HEK293 (cell line): ENCODE results near the gene RGS21.

Source experiments
- CTCF ChIA-PET: fragments of 350-600 bp; formaldehyde crosslinking; extraction: SDS; loops from one replicate; lab custom pipeline; 2021; ENCODE audit warnings: antibody characterized with exemption; lab: Yijun Ruan, JAX
- POLR2A ChIA-PET: fragments of 300-600 bp; formaldehyde crosslinking; extraction: SDS; loops from one replicate; lab custom pipeline; 2020; ENCODE audit warnings: antibody characterized with exemption, inconsistent platforms; lab: Yijun Ruan, JAX
- H3K27ac ChIP-seq: fragments of 200-500 bp; sonication (Bioruptor generic); 2 replicates; pipeline ENCODE4 v1.5.1; 2014; ENCODE audit warnings: low read depth, low read length, control low read depth, inconsistent platforms; ENCODE audit errors: extremely low read depth
- H3K36me3 ChIP-seq, 2 experiments: fragments of 200-500 bp in 1 of 2; sonication (Bioruptor generic) in 1 of 2; 1 replicate in 1 of 2; 2 replicates in 1 of 2; pipeline ENCODE4 v1.5.1; 2014 to 2017; ENCODE audit warnings: inconsistent platforms in 2 of 2, low read length in 2 of 2; ENCODE audit not compliant: control insufficient read depth in 2 of 2, insufficient read depth in 1 of 2
- H3K4me1 ChIP-seq: fragments of 200-500 bp; sonication (Bioruptor generic); 2 replicates; pipeline ENCODE4 v1.5.1; 2014; ENCODE audit warnings: mild to moderate bottlenecking, low read length, inconsistent platforms; ENCODE audit not compliant: control insufficient read depth, insufficient read depth
- H3K4me3 ChIP-seq: 2 replicates; pipeline ENCODE4 v1.5.1; 2011; ENCODE audit warnings: low read depth, mild to moderate bottlenecking, control low read depth, low read length, moderate library complexity
- H3K9me3 ChIP-seq: fragments of 200-500 bp; sonication (Bioruptor generic); 2 replicates; pipeline ENCODE4 v1.5.1; 2014; ENCODE audit warnings: low read depth, low read length, inconsistent platforms; ENCODE audit not compliant: control insufficient read depth, insufficient read depth
- BCL11B ChIP-seq: fragments of 450-650 bp; formaldehyde crosslinking; IDR thresholded peaks from 2 replicates; pipeline ENCODE4 v1.5.1; 2016; ENCODE audit warnings: low read depth, missing biosample characterization, missing genetic modification characterization
- GFI1B ChIP-seq: fragments of 450-650 bp; formaldehyde crosslinking; IDR thresholded peaks from 2 replicates; pipeline ENCODE4 v1.5.1; 2016; ENCODE audit warnings: missing biosample characterization, missing genetic modification characterization
- KLF7 ChIP-seq: fragments of 450-650 bp; formaldehyde crosslinking; IDR thresholded peaks from 2 replicates; pipeline ENCODE4 v1.5.1; 2016; ENCODE audit warnings: missing biosample characterization, missing genetic modification characterization, borderline replicate concordance
- KLF9 ChIP-seq: fragments of 450-650 bp; formaldehyde crosslinking; IDR thresholded peaks from 2 replicates; pipeline ENCODE4 v1.5.1; 2016; ENCODE audit warnings: missing biosample characterization, missing genetic modification characterization, low read depth
- SETDB1 ChIP-seq: IDR thresholded peaks from one replicate; pipeline ENCODE4 v1.6.1; 2017; ENCODE audit warnings: mild to moderate bottlenecking, low read length, moderate library complexity, mixed read lengths; ENCODE audit not compliant: insufficient read length
- SP3 ChIP-seq: fragments of 450-650 bp; formaldehyde crosslinking; IDR thresholded peaks from 2 replicates; pipeline ENCODE4 v1.5.1; 2016; ENCODE audit warnings: missing biosample characterization, missing genetic modification characterization
- ZBTB1 ChIP-seq: fragments of 450-650 bp; formaldehyde crosslinking; IDR thresholded peaks from 2 replicates; pipeline ENCODE4 v1.5.1; 2016; ENCODE audit warnings: missing biosample characterization, missing genetic modification characterization
- ZBTB7A ChIP-seq: fragments of 450-650 bp; formaldehyde crosslinking; IDR thresholded peaks from 2 replicates; pipeline ENCODE4 v1.5.1; 2016; ENCODE audit warnings: low read depth, missing biosample characterization, missing genetic modification characterization
- ZNF114 ChIP-seq: fragments of 450-650 bp; formaldehyde crosslinking; IDR thresholded peaks from 2 replicates; pipeline ENCODE4 v1.5.0; 2017; ENCODE audit warnings: missing biosample characterization, missing genetic modification characterization
- ZNF133 ChIP-seq: fragments of 450-650 bp; formaldehyde crosslinking; IDR thresholded peaks from 2 replicates; pipeline ENCODE4 v1.5.1; 2016; ENCODE audit warnings: missing biosample characterization, missing genetic modification characterization
- ZNF184 ChIP-seq: fragments of 450-650 bp; IDR thresholded peaks from 2 replicates; pipeline ENCODE4 v1.5.1; 2018; ENCODE audit warnings: missing biosample characterization, mild to moderate bottlenecking, missing genetic modification characterization
- ZNF266 ChIP-seq: fragments of 450-650 bp; formaldehyde crosslinking; IDR thresholded peaks from 2 replicates; pipeline ENCODE4 v1.5.1; 2016; ENCODE audit warnings: missing biosample characterization, missing genetic modification characterization, low read depth
- ZNF324 ChIP-seq: fragments of 450-650 bp; formaldehyde crosslinking; IDR thresholded peaks from 2 replicates; pipeline ENCODE4 v1.5.1; 2016; ENCODE audit warnings: missing biosample characterization, missing genetic modification characterization
- ZNF510 ChIP-seq: fragments of 450-650 bp; formaldehyde crosslinking; IDR thresholded peaks from 2 replicates; pipeline ENCODE4 v1.5.1; 2018; ENCODE audit warnings: mild to moderate bottlenecking, missing genetic modification characterization, missing biosample characterization; ENCODE audit not compliant: insufficient replicate concordance
- ZNF544 ChIP-seq: fragments of 450-650 bp; formaldehyde crosslinking; IDR thresholded peaks from 2 replicates; pipeline ENCODE4 v1.5.0; 2017; ENCODE audit warnings: missing biosample characterization, missing genetic modification characterization
- ZNF621 ChIP-seq: fragments of 450-650 bp; formaldehyde crosslinking; IDR thresholded peaks from 2 replicates; pipeline ENCODE4 v1.5.1; 2017; ENCODE audit warnings: missing biosample characterization, missing genetic modification characterization
- ZNF624 ChIP-seq: fragments of 450-650 bp; formaldehyde crosslinking; IDR thresholded peaks from 2 replicates; pipeline ENCODE4 v1.5.1; 2017; ENCODE audit warnings: missing biosample characterization, missing genetic modification characterization
- ZNF677 ChIP-seq: fragments of 450-650 bp; IDR thresholded peaks from 2 replicates; pipeline ENCODE4 v1.5.0; 2018; ENCODE audit warnings: missing biosample characterization, mild to moderate bottlenecking, missing genetic modification characterization, moderate library complexity
- ZNF777 ChIP-seq: fragments of 450-650 bp; formaldehyde crosslinking; IDR thresholded peaks from 2 replicates; pipeline ENCODE4 v1.5.1; 2017; ENCODE audit warnings: missing biosample characterization, missing genetic modification characterization, borderline replicate concordance
- ZXDB ChIP-seq: fragments of 450-650 bp; formaldehyde crosslinking; IDR thresholded peaks from 2 replicates; pipeline ENCODE4 v1.5.1; 2016; ENCODE audit warnings: missing biosample characterization, missing genetic modification characterization
- TF ChIP-seq, protein P1 (sequence below): fragments of 450-650 bp; formaldehyde crosslinking; IDR thresholded peaks from 2 replicates; pipeline ENCODE4 v1.5.1; 2016; ENCODE audit warnings: missing biosample characterization, missing genetic modification characterization
- TF ChIP-seq, protein P2 (sequence below): fragments of 450-650 bp; IDR thresholded peaks from 2 replicates; pipeline ENCODE4 v1.5.1; 2018; ENCODE audit warnings: missing biosample characterization, missing genetic modification characterization
- TF ChIP-seq, protein P3 (sequence below): fragments of 450-650 bp; formaldehyde crosslinking; IDR thresholded peaks from 2 replicates; pipeline ENCODE4 v1.5.1; 2016; ENCODE audit warnings: missing biosample characterization, missing genetic modification characterization, borderline replicate concordance
- TF ChIP-seq, protein P4 (sequence below): fragments of 450-650 bp; formaldehyde crosslinking; IDR thresholded peaks from 2 replicates; pipeline ENCODE4 v1.5.1; 2017; ENCODE audit warnings: missing biosample characterization, missing genetic modification characterization
- TF ChIP-seq, protein P5 (sequence below): fragments of 450-650 bp; formaldehyde crosslinking; IDR thresholded peaks from 2 replicates; pipeline ENCODE4 v1.5.1; 2016; ENCODE audit warnings: missing biosample characterization, missing genetic modification characterization

Gene RGS21

DNA sequence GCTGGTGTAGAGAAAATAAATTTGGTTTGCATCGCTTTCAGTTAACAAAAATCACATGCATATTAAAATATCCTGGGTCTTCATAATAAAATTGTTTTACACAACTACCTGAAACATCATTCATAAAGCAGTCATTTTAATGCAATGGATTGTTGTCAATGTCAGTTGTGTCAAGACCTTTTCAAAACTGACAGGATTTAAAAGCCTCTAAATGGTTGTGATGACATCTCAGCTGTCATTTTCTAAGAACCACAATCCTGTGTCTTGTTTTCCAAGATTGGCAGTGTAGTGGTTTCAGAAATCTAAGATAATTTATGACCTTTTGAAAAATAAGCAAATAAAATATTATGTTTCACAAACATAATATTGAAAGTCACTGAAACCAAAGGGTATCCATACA lies 42.0 kb downstream of the RGS21 start:
- H3K27ac ChIP-seq: no peak overlapping the region
- TF ChIP-seq GFI1B (no peak), ZBTB1 (tag by site-specific recombination) (no peak), BCL11B (tag by site-specific recombination) (no peak), ZNF624 (tag by site-specific recombination) (no peak), SP3 (tag by site-specific recombination) (no peak), ZXDB (tag by site-specific recombination) (no peak), ZNF266 (tag by site-specific recombination) (no peak), ZNF621 (tag by site-specific recombination) (no peak), ZNF677 (tag by site-specific recombination) (no peak)
- TF ChIP-seq, all 188 proteins: peak for 0
- CTCF ChIA-PET: no interaction called here
- H3K36me3 ChIP-seq: no peaks in the 10 kb centered on the region
- H3K9me3 ChIP-seq: no peaks in the 10 kb centered on the region
- POLR2A ChIA-PET: no interaction called here
- H3K4me1 ChIP-seq: no peaks in the 10 kb centered on the region
- H3K4me3 ChIP-seq: no peak overlapping the region

DNA sequence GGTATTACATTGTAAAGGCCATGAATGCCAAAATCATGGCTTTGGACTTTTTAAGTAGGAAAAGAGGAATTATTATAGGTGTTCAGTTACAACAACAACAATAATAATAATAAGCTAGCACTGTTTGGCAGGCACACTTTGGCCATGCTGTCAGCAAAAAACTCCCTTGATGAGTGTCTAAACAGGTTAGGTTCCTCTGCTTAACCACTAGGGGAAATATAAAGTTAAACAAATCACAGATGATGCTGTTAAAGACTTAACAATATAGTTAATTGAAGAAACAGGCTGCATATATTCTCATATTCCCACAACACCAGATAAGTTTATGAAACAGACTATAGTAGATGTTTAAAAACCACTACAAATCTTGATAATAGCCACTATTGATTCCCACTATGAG lies 46.4 kb downstream of the RGS21 start:
- Histone ChIP-seq H3K4me3 (no peak overlapping the region), H3K36me3 (no peaks in the 10 kb centered on the region), H3K9me3 (no peaks in the 10 kb centered on the region), H3K27ac (no peak overlapping the region), H3K4me1 (no peaks in the 10 kb centered on the region)
- ChIA-PET POLR2A (no interaction called here), CTCF (no interaction called here)
- TF ChIP-seq ZNF324 (tag by site-specific recombination): no peak
- TF ChIP-seq ZBTB7A: no peak
- no peak for TF ChIP-seq ZNF266 (tag by site-specific recombination)
- TF ChIP-seq, protein P1, sequence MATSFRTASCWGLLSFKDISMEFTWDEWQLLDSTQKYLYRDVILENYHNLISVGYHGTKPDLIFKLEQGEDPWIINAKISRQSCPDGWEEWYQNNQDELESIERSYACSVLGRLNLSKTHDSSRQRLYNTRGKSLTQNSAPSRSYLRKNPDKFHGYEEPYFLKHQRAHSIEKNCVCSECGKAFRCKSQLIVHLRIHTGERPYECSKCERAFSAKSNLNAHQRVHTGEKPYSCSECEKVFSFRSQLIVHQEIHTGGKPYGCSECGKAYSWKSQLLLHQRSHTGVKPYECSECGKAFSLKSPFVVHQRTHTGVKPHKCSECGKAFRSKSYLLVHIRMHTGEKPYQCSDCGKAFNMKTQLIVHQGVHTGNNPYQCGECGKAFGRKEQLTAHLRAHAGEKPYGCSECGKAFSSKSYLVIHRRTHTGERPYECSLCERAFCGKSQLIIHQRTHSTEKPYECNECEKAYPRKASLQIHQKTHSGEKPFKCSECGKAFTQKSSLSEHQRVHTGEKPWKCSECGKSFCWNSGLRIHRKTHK (tag by site-specific recombination): no peak
- TF ChIP-seq ZNF544 (tag by site-specific recombination): no peak
- no peak for TF ChIP-seq ZNF114
- TF ChIP-seq ZNF777 (tag by site-specific recombination): no peak
- TF ChIP-seq ZNF510: no peak
- TF ChIP-seq, protein P2, sequence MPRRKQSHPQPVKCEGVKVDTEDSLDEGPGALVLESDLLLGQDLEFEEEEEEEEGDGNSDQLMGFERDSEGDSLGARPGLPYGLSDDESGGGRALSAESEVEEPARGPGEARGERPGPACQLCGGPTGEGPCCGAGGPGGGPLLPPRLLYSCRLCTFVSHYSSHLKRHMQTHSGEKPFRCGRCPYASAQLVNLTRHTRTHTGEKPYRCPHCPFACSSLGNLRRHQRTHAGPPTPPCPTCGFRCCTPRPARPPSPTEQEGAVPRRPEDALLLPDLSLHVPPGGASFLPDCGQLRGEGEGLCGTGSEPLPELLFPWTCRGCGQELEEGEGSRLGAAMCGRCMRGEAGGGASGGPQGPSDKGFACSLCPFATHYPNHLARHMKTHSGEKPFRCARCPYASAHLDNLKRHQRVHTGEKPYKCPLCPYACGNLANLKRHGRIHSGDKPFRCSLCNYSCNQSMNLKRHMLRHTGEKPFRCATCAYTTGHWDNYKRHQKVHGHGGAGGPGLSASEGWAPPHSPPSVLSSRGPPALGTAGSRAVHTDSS (tag by site-specific recombination): no peak
- TF ChIP-seq ZNF133 (tag by site-specific recombination): no peak
- TF ChIP-seq ZXDB (tag by site-specific recombination): no peak
- TF ChIP-seq, protein P3, sequence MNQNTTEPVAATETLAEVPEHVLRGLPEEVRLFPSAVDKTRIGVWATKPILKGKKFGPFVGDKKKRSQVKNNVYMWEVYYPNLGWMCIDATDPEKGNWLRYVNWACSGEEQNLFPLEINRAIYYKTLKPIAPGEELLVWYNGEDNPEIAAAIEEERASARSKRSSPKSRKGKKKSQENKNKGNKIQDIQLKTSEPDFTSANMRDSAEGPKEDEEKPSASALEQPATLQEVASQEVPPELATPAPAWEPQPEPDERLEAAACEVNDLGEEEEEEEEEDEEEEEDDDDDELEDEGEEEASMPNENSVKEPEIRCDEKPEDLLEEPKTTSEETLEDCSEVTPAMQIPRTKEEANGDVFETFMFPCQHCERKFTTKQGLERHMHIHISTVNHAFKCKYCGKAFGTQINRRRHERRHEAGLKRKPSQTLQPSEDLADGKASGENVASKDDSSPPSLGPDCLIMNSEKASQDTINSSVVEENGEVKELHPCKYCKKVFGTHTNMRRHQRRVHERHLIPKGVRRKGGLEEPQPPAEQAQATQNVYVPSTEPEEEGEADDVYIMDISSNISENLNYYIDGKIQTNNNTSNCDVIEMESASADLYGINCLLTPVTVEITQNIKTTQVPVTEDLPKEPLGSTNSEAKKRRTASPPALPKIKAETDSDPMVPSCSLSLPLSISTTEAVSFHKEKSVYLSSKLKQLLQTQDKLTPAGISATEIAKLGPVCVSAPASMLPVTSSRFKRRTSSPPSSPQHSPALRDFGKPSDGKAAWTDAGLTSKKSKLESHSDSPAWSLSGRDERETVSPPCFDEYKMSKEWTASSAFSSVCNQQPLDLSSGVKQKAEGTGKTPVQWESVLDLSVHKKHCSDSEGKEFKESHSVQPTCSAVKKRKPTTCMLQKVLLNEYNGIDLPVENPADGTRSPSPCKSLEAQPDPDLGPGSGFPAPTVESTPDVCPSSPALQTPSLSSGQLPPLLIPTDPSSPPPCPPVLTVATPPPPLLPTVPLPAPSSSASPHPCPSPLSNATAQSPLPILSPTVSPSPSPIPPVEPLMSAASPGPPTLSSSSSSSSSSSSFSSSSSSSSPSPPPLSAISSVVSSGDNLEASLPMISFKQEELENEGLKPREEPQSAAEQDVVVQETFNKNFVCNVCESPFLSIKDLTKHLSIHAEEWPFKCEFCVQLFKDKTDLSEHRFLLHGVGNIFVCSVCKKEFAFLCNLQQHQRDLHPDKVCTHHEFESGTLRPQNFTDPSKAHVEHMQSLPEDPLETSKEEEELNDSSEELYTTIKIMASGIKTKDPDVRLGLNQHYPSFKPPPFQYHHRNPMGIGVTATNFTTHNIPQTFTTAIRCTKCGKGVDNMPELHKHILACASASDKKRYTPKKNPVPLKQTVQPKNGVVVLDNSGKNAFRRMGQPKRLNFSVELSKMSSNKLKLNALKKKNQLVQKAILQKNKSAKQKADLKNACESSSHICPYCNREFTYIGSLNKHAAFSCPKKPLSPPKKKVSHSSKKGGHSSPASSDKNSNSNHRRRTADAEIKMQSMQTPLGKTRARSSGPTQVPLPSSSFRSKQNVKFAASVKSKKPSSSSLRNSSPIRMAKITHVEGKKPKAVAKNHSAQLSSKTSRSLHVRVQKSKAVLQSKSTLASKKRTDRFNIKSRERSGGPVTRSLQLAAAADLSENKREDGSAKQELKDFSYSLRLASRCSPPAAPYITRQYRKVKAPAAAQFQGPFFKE (tag by site-specific recombination): no peak
- no peak for TF ChIP-seq ZNF184 (tag by site-specific recombination)
- TF ChIP-seq KLF9 (tag by site-specific recombination): no peak
- TF ChIP-seq, protein P4, sequence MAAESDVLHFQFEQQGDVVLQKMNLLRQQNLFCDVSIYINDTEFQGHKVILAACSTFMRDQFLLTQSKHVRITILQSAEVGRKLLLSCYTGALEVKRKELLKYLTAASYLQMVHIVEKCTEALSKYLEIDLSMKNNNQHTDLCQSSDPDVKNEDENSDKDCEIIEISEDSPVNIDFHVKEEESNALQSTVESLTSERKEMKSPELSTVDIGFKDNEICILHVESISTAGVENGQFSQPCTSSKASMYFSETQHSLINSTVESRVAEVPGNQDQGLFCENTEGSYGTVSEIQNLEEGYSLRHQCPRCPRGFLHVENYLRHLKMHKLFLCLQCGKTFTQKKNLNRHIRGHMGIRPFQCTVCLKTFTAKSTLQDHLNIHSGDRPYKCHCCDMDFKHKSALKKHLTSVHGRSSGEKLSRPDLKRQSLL (tag by site-specific recombination): no peak
- no peak for TF ChIP-seq KLF7 (tag by site-specific recombination)
- no peak for TF ChIP-seq SETDB1
- TF ChIP-seq, protein P5, sequence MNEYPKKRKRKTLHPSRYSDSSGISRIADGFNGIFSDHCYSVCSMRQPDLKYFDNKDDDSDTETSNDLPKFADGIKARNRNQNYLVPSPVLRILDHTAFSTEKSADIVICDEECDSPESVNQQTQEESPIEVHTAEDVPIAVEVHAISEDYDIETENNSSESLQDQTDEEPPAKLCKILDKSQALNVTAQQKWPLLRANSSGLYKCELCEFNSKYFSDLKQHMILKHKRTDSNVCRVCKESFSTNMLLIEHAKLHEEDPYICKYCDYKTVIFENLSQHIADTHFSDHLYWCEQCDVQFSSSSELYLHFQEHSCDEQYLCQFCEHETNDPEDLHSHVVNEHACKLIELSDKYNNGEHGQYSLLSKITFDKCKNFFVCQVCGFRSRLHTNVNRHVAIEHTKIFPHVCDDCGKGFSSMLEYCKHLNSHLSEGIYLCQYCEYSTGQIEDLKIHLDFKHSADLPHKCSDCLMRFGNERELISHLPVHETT (tag by site-specific recombination): no peak
